A204.1 (cell line): ENCODE measurements around the gene ZNF562.
"Not testable (repeated sequence)": the region's sequence is repeated elsewhere in the genome, so short reads cannot be mapped to it uniquely, and the experiment has no call there.

ENCODE experiments used
- FAIRE-seq: peaks from 2 replicates; lab custom pipeline; 2012; peaks lifted over from hg19 to GRCh38; lab: Jason Lieb, UNC

ZNF562 gene

DNA sequence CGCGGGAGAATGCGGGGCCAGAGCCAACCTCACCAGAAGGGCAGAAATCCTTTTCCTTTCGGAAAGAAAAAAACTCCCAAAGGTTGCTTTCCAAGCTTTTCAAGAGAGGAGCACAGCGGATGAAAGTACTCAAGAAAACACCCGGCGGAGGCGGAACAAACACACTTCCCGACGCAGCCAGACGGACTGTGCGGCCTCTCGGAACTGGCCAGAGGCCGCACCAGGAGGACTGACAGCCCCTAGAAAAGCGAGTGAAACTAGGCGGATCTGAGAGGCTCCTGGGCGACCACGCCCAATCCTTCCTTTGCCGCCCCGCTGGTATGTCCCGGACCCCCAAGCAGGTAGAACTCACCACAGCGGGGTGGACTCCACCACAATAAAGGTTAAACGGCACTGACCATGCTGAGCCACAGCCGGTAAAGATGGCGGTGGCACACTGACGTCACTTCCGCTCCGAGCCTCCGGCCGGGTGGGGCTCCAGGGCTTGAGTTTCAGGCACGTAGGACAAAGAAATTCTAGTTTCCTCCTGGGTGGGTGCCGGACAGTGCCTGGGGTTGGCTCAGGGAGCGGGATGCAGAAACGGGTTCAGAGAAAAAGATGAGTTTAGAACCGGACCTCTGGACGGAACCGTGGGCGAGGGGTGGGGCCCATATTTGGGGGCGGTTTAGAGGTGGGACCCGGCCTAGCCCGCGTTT lies at the start of gene ZNF562:
ZNF562 (minus strand) TSS at position 438 of the 695 bp plus-strand sequence. CDS start 14,356 bp downstream, outside the sequence.
- FAIRE-seq: peak; percentile 16

DNA sequence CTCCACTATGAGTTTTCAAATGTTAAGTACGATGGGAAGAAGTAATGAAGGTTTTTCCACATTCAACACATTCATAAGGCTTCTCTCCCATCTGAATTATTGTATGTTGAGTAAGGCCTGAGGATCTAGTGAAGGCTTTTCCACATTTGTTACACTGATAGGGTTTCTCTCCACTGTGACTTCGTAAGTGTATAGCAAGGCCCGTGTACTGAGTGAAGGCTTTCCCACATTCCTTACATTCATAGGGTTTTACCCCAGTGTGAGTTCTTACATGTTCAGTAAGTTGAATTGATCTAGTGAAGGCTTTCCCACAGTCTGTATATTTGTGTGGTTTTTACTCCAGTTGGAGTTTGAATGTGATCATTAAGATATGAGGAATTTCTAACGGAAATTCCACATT lies 49.3 kb upstream of the ZNF562 start:
- no peak for FAIRE-seq

DNA sequence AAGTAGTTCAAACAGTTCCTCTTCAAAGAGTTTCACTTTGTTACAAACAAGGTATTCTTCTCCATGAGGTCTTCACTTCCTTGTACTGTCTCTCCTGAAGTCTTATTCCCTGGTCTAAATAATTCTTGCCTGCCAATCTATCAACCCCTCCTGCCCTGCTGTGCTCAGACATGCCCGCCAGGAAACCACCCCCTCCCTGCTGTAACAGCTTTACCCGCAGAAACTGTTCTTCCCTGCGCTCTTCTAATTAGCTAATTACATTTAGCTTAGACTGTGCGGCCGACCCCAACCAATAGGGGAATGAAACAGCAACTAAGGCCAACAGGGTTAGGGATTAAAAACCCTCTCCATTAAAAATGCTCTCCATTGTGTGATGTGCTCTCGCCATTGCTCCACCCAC lies 47.0 kb upstream of the ZNF562 start:
- FAIRE-seq: no peak

GRCh38 chr19:9720541-9720940 lies 45.6 kb upstream of the ZNF562 start:
- no peak for FAIRE-seq

- no peak for FAIRE-seq
These were observed 36.9 kb upstream of the ZNF562 start for GRCh38 chr19:9711815-9712214.

GRCh38 chr19:9709305-9709704 lies 34.4 kb upstream of the ZNF562 start:
- no peak for FAIRE-seq

DNA sequence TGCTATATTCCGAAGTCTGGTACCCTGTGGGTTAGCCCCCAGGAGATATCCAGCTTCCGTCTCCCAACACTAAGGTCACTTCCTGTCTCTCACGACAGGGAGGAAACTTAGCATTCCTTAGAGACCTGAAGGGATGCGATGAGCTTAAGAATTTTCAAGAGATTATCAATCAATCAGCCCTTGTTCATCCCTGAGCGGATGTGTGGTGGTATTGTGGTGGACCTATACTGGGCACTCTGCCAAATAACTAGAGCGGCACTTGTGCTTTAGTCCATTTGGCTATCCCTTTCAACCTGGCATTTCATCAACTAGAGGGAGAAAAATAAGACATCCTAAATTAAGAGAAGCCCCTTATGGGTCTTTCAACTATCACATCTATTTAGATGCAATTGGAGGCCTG lies 30.9 kb upstream of the ZNF562 start:
- no peak for FAIRE-seq

DNA sequence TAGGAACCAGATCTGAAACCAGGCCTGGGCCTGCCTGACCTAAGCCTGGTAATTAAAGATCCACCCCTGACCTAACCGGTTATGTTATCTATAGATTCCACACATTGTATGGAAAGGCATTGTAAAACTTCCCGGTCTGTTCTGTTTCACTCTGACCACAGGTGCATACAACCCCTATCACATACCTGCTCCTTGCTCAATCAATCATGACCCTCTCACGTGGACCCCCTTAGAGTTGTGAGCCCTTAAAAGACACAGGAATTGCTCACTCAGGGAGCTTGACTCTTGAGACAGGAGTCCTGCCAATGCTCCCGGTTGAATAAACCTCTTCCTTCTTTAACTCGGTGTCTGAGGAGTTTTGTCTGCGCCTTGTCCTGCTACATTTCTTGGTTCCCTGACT lies 27.3 kb upstream of the ZNF562 start:
- FAIRE-seq: no peak

DNA sequence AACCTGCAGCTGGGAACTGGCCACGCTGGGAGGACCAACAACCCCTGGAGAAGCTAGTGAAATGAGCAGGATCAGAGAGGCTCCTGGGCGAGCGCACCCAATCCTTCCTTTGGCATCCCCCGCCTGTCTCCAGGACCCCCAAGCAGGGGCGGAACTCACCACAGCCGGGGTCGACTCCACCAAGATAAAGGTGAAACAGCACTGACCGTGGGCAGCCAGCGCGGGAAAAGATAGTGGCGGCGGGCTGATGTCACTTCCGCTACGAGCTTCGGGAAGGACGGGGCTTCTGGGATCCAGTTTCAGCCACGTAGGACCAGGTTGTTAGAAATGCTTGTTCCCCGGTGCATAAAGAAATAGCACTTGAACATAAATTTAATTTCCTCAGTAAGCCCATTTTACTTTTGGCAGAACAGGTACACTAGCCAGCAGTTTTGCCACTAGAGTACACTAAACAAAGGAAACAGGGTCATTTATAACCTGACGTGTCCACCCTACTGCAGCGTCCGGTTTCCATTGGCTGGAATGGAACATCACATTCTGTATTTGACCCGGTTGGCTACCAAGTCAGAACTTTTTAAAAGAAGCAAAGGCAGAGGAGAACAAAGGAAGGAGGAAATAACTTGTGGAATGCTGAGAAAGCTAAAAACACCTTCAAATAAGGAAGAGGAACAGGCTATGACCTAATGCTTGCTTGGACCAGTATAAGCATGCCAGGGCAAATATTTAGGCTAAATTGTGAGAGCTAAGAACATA lies 25.5 kb upstream of the ZNF562 start:
- FAIRE-seq: no peak

DNA sequence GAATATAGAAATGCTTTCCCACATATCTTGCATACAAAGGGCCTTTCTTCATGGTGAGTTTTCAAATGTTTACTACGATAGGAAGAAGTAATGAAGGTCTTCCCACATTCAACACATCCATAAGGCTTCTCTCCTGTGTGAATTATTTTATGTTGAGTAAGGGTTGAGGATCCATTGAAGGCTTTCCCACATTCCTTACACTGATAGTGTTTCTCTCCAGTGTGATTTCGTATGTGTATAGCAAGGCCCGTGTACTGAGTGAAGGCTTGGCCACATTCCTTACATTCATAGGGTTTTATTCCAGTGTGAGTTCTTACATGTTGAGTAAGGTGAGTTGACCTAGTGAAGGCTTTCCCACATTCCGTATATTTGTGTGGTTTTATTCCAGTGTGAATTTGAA lies 15.4 kb upstream of the ZNF562 start:
- FAIRE-seq: not testable (repeated sequence)

DNA sequence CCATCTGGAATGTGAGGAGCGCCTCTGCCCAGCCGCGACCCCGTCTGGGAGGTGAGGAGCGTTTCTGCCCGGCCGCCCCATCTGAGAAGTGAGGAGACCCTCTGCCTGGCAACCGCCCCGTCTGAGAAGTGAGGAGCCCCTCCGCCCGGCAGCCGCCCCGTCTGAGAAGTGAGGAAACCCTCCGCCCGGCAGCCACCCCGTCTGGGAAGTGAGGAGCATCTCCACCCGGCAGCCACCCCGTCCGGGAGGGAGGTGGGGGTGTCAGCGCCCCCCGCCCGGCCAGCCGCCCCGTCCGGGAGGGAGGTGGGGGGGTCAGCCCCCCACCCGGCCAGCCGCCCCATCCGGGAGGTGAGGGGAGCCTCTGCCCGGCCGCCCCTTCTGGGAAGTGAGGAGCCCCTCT lies 5.1 kb upstream of the ZNF562 start:
- not testable (repeated sequence) for FAIRE-seq

DNA sequence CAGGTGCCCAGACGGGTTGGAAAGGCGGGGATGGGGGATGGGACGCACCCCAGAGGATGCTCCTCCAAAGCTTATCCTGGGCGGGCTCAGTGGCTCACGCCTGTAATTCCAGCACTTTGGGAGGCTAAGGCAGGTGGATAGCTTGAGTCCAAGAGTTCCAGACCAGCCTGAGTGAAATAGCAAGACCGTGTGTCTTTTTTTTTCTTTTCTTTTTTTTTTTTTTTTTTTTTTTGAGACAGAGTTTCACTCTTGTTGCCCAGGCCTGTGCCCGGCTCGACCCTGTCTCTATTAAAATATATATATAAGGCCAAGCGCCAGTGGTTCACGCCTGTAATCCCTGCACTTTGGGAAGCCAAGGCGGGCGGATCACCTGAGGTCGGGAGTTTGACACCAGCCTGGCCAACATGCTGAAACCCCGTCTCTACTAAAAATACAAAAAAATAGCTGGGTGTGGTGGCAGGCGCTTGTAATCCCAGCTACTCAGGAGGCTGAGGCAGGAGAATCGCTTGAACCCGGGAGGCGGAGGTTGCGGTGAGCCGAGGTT lies 530 bp upstream of the ZNF562 start:
- not testable (repeated sequence) for FAIRE-seq

DNA sequence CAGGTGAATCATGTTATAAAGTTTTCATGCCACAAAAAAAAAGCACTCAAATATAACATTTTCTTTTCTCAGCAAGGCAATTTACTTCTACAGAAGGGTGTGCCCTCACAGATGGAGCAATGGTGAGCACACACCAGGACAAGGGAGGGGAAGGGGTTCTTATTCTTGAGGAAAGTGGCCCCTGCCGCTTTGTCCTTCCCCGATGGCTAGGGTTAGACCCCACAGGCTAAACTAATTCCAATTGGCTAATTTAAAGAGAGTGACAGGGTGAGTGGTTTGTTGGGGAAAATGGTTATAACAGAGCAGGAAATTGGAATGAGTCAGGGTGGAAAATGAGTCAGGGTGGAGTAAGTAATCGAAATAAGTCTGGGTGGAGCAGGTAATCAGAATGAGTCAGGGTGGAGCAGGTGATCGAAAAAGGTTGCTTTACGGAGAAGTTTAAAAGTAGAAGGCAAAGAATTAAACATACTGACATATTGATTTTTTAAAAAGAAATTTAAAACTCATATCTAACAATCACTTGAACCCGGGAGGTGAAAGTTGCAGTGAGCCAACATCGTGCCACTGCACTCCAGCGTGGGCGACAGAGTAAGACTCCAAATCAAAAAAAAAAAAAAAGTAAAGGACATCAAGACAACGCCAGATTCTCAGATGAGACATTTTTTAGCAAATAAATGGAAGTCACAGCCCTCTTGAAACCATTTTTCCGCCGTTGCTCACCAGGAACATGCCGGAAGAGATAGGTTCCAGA lies 813 bp downstream of the ZNF562 start:
- FAIRE-seq: no peak

DNA sequence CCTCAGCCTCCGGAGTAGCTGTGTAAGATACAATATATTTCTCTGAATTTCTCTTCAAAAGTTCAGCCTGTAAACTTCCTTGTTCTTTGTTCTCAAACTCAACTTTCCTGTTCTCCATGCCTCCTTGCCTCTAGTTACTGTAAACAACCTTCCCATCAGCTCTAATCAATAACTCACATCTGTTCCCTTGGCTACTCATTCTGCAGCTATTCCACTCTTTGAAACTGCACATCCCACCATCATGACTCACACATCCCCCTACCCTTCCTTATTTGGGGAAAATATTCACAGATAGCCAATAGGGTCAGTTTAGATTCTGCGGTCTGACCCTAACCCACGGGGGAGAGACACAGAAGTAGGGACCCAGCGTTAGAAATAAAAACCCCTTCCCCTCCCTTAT lies 2.0 kb downstream of the ZNF562 start:
- FAIRE-seq: no peak

- FAIRE-seq: no peak
These were observed 3.2 kb downstream of the ZNF562 start for GRCh38 chr19:9671655-9672054.

DNA sequence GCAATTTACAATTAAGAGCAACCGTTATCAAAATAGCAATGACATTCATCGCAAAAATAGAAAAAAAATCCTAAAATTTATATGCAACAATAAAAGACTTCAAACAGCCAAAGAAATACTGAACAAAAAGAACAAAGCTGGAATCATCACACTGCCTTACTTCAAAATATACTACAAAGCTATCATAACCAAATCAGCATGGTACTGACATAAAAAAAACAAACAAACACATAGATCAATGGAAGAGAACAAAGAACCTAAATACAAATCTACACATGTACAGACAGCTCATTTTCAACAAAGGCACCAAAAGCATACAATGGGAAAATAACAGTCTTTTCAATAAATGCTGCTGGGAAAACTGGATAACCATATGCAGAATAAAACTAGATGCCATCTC lies 6.4 kb downstream of the ZNF562 start:
- no peak for FAIRE-seq

DNA sequence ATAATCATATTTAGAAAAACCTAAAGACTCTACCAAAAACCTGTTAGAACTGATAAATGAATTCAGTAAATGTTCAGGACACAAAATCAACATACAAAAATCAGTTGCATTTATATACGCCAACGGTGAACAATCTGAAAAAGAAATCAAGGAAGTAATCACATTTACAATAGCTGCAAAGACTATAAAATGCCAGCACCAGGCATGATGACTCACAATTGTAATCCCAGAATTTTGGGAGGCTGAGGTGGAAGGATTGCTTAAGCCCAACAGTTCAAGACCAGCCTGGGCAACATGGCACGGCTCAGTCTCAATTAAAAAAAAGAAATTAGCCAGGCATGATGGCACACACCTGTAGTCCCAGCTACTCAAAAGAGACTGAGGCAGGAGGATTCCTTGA lies 7.0 kb downstream of the ZNF562 start:
- no peak for FAIRE-seq

DNA sequence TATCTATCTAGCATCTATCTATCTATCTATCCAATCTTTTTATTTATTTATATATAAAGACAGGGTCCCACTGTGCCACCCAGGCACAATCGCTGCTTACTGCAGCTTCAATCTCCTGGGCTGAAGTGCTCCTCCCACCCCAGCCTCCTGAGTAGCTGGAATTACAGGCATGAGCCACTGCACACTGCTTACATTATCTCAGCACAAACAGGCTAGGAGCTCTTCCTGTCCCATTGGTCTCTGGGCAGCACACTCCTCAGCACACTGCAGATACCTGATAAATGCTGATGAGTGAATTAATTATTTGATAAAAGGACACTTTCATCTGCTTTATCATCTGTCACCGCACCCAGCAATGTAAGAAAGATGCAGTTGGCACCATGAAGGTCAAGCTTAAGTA lies 16.1 kb downstream of the ZNF562 start:
- FAIRE-seq: no peak

- FAIRE-seq: not testable (repeated sequence)
These were observed 21.8 kb downstream of the ZNF562 start for GRCh38 chr19:9653066-9653555.

DNA sequence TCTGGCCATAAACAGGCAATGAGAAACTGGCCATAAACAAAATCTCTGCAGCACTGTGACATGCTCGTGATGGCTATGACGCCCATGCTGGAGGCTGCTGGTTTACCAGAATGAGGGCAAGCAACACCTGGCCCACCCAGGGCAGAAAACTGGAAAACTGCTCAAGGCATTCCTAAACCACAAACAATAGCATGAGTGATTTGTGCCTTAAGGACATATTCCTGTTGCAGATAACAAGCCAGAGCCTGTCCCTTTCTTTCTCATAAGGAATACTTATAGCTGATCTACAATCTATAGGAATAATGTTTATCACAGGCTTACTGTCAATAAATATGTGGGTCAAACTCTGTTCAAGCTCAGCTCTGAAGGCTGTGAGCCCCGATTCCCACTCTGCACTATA lies 23.4 kb downstream of the ZNF562 start:
- not testable (repeated sequence) for FAIRE-seq

- FAIRE-seq: no peak
These were observed 24.6 kb downstream of the ZNF562 start for GRCh38 chr19:9650345-9650744.

DNA sequence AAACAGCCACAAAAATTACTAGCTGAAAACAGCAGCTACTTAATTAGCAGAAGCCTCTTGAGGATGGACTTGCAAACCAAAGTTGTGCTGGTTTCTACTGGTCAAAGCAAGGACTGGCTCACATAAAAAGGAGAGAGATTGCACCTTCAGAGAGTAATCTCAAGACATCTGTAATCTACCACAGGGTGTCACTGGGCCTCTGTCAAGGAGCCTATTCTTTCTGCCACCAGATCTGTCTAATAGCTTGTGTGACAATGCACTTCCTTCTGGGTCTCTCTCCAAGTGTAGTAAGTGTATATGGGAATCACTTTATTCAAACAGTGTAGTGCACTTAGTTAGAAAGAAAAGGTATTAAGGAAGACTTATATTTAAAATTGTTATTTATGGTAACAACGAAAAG lies 29.4 kb downstream of the ZNF562 start:
- no peak for FAIRE-seq

DNA sequence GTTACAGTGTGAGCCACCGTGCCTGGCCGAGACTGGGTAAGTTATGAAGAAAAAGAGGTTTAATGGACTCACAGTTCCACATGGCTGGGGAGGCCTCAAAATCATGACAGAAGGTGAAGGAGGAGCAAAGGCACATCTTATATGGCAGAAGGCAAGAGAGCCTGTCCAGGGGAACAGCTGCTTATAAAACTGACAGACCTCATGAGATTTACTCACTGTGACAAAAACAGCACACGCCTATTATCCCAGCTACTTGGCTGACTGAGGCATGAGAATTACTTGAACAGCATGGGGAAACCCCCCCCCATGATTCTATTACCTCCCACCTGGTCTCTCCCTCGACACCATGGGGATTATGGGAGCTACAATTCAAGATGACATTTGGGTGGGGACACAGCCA lies 30.4 kb downstream of the ZNF562 start:
- no peak for FAIRE-seq
